PFSK-1 (cell line): ENCODE measurements around the gene SIPA1L3.

ENCODE experiments used
- FOXP2 ChIP-seq: optimal IDR thresholded peaks from 2 replicates; pipeline ENCODE3; 2011; ENCODE audit warnings: borderline replicate concordance, control low read depth, inconsistent platforms; ENCODE audit not compliant: insufficient read depth; ENCODE audit errors: extremely low read length, extremely low read depth
- POLR2AphosphoS5 ChIP-seq: IDR thresholded peaks from 2 replicates; pipeline ENCODE4 v1.6.1; 2012; ENCODE audit warnings: low read depth, mild to moderate bottlenecking, control low read depth, low read length, moderate library complexity
- REST ChIP-seq, 2 experiments: IDR thresholded peaks; 2 replicates each; pipeline versions ENCODE4 v1.6.1 to v1.8.0; 2011 to 2012; ENCODE audit warnings: low read depth in 2 of 2, low read length in 2 of 2, control low read depth in 1 of 2, inconsistent platforms in 1 of 2, mild to moderate bottlenecking in 1 of 2, moderate library complexity in 1 of 2; ENCODE audit not compliant: insufficient read depth in 1 of 2
- SIN3A ChIP-seq: IDR thresholded peaks from 2 replicates; pipeline ENCODE4 v1.6.1; 2012; ENCODE audit warnings: mild to moderate bottlenecking, low read length, moderate library complexity, borderline replicate concordance; ENCODE audit not compliant: insufficient read depth
- TAF1 ChIP-seq: IDR thresholded peaks from 2 replicates; pipeline ENCODE4 v1.6.1; 2012; ENCODE audit warnings: low read length, control low read depth, borderline replicate concordance; ENCODE audit not compliant: insufficient read depth

SIPA1L3 gene

DNA sequence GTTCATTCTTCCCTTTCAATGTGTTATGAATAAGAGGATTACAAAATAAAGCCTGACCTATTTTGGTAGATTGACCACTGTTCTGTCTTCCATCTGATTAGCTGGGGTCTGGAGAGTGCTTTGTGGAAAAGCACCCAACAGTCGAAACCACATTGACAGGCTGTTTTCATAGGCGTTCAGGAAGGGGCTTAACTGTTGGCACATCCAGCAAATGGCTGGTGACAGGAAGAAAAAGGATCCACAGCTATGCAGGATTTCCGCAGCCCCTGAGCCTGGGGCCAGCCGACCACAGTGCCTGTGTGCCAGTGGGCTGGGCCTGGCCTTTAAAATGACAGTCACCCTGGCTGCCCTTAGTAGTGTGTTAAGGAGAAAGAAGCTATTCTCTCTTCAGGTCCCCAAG, 113.3 kb downstream of the SIPA1L3 start:
- TF ChIP-seq FOXP2 (no peak), POLR2AphosphoS5 (no peak), SIN3A (no peak), TAF1 (no peak), REST (IDR thresholded peaks at IDR 0.05; ENCODE audit: insufficient read depth in 1 of 2, low read depth in 2 of 2, low read length in 2 of 2) (no peak)

DNA sequence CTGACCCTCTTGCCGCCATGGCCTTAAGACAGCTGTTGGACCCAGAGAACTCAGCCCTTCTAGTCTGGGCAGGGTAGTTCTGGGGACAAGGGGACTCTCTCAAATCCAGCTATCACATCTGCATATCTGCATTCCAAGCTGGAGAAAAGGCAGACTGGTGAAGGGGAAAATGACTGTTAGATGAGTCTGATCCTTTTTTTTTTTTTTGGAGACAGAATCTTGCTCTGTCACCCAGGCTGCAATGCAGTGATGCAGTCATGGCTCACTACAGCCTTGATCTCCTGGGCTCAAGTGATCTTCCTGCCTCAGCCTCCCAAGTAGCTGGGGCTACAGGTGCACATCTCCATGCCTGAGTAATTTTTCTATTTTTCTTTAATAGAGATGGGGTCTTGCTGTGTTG, 114.3 kb downstream of the SIPA1L3 start:
- TF ChIP-seq TAF1 (no peak), POLR2AphosphoS5 (no peak), FOXP2 (no peak), SIN3A (no peak), REST (IDR thresholded peaks at IDR 0.05; ENCODE audit: insufficient read depth in 1 of 2, low read depth in 2 of 2, low read length in 2 of 2) (no peak)

DNA sequence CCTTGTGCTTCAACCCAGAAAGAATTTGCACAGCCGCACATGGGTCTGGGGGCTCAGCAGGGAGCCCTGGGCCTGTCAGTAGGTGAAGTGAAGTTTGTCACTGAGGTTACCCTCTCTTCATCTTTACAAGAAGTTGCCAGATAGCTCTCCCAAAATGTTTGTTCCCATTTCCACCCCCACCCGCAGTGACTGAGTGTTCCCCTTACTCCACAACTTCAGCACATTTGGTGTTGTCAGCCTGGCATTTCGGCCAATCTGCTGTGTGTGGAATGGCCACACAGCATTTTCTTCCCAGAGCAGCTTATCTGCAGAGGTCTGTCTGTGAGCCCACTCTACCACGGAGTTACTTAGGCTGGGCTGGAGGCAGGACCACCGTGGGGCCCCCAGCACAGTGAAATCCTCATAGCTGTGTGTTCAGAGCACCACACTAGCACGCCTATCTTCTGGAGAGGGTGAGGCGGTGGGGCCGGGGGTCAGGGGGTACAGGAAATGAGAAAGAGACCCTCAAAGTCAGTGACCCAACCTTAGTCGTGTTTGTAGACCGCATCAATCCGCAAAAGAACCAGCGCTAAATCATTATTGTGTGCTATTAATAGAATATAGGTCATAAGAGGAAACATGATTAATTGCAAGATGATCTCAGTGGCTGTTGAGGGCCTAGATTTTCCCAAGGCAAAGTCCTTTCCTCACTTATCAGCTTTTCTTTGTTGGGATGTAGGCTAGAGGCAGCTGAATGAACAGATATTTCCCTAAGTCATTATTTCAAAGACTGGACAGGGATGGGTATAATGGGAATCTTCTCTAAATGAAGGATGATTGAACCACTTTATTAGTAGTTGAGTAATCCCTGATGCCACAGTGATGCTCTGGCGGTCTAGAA, 116.0 kb downstream of the SIPA1L3 start:
- TF ChIP-seq SIN3A = no peak
- TF ChIP-seq POLR2AphosphoS5 = no peak
- no peak for TF ChIP-seq REST (IDR thresholded peaks at IDR 0.05; ENCODE audit: insufficient read depth in 1 of 2, low read depth in 2 of 2, low read length in 2 of 2)
- TF ChIP-seq FOXP2 = no peak
- TF ChIP-seq TAF1 = no peak

DNA sequence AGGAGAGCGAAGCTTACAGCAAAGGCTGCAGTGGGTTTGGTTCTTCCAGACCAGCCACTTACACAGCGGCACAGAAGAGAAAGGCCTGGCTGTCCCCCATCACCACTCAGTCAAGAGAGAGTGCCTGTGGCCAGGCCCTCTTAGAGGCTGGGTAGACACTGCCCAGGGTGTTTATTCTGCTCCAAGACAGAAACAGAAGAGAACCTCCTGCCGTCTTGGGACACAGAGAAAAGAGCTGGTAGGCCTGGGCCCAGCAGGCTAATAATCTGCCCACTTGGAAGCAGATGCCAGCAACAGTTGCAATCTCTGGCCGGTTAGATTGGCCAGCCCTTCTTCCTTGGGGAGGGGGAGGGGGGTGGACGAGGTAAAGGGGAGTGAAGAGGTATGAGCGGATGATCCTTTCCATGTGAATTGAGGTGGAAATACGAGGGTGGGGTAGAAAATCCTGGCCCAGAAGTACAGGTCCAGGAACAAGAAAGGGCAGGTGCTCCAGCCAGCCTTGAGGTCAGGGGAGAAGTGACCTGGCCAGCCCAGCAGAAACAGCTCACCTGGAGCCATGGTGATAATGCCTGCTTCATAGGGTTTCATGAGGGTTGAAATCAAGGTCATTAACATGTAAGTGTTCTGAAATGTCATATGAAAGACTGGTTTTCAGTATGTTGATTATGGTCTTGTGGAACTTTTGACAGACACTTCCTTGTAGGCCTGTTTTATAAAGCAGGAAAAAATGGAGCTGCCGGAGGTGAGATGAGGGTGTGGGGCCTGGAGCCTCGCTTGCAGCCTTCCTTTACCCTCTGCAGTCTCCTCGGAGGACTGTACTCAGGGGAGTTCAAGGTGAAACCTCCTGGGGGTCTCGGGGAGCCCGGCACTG, 116.9 kb downstream of the SIPA1L3 start:
- no peak for TF ChIP-seq REST (IDR thresholded peaks at IDR 0.05; ENCODE audit: insufficient read depth in 1 of 2, low read depth in 2 of 2, low read length in 2 of 2)
- TF ChIP-seq TAF1 = no peak
- TF ChIP-seq SIN3A = no peak
- no peak for TF ChIP-seq FOXP2
- TF ChIP-seq POLR2AphosphoS5 = no peak
